ENCODE data around the gene TP53I11. TPM values are rescaled to one million over a fixed set of nuclear protein-coding genes. Genes with fewer than 3 reads are reported as not detected.

The TP53I11 gene
- total and polyA plus RNA-seq, 2 of the 13 experiments (the other 11 are each of a cell fraction or from before 2014, with no cell fraction given), result not detected

- peaks cover 0 to 24% of the 10 kb centered on the region in 2 experiments; a peak in 2 of 5 replicates for H3K27me3 ChIP-seq (ENCODE audit: control insufficient read depth in 1 of 2, insufficient read depth in 2 of 2, low read length in 2 of 2)
- FAIRE-seq (no peak), ATAC-seq (no peak), DNase-seq (ENCODE audit: low spot score) (no peak)
- TF ChIP-seq ZNF468 (CRISPR knock-in tag; IDR thresholded peaks at IDR 0.05), result no peak
- TF ChIP-seq ZNF639 (CRISPR knock-in tag; conservative IDR thresholded peaks at IDR 0.05), result no peak
- no peak for TF ChIP-seq MXD4 (CRISPR knock-in tag; IDR thresholded peaks at IDR 0.05)
- TF ChIP-seq MLLT10 (CRISPR knock-in tag; IDR thresholded peaks at IDR 0.05), result no peak
- no peak for TF ChIP-seq ZKSCAN1 (IDR thresholded peaks at IDR 0.05; ENCODE audit: low read length)
- no peak for TF ChIP-seq HNF1B (CRISPR knock-in tag; IDR thresholded peaks at IDR 0.05)
- no peak for TF ChIP-seq POLR2AphosphoS2 (IDR thresholded peaks at IDR 0.05; ENCODE audit: low read depth, low read length)
- no peak for TF ChIP-seq MIER2 (CRISPR knock-in tag; IDR thresholded peaks at IDR 0.05)
- TF ChIP-seq FLYWCH1 (CRISPR knock-in tag; IDR thresholded peaks at IDR 0.05), result no peak
- TF ChIP-seq CCDC6 (CRISPR knock-in tag; IDR thresholded peaks at IDR 0.05), result no peak
- no peak for TF ChIP-seq MIXL1 (CRISPR knock-in tag; IDR thresholded peaks at IDR 0.05)
- no peak for TF ChIP-seq LBX2 (CRISPR knock-in tag; IDR thresholded peaks at IDR 0.05; ENCODE audit: borderline replicate concordance)
- no peak for TF ChIP-seq HES4 (CRISPR knock-in tag; IDR thresholded peaks at IDR 0.05; ENCODE audit: borderline replicate concordance)
- TF ChIP-seq MED1 (CRISPR knock-in tag; IDR thresholded peaks at IDR 0.05), result no peak
- no peaks in the 10 kb centered on the region for H3K9me3 ChIP-seq (ENCODE audit: low read length)
- no TSS peak for BruUV-seq (replicated peaks)
- intact Hi-C loops (cut with micrococcal nuclease; ENCODE audit: unreplicated experiment) (no loop called here), in situ Hi-C loops (cut with HindIII; ENCODE audit: extremely low pct_ligation_motif_present, low pct_unique_long_range_greater_than_20kb) (no loop called here)
- H3K4me3 ChIP-seq (replicated peaks in 1 of 3; ENCODE audit: insufficient read depth in 1 of 3, low read depth in 2 of 3, low read length in 3 of 3), result no peak overlapping the region
- no peak overlapping the region for H3K27ac ChIP-seq (ENCODE audit: extremely low read length, insufficient read depth, low read length)
- POLR2A ChIA-PET, result no interaction called here
- WGBS (ENCODE audit: low lambda C conversion rate), result 23% methylated on average over 8 of the region's 8 CpGs
- H3K4me2 ChIP-seq (ENCODE audit: low read depth, low read length), result no peak overlapping the region
- H3K9ac ChIP-seq (ENCODE audit: insufficient read depth, low read depth, low read length), result no peak overlapping the region
- no peak overlapping the region for H2AFZ ChIP-seq (ENCODE audit: low read length)
- H4K20me1 ChIP-seq (ENCODE audit: insufficient read depth, low read length), result no peaks in the 10 kb centered on the region
- no peaks in the 10 kb centered on the region for H3K36me3 ChIP-seq (replicated peaks in 1 of 2; ENCODE audit: control insufficient read depth in 1 of 2, insufficient read depth in 2 of 2, low read length in 2 of 2)
- no peaks in the 10 kb centered on the region for H3K4me1 ChIP-seq (ENCODE audit: insufficient read depth, low read length)
- H3K79me2 ChIP-seq (ENCODE audit: insufficient read depth, low read length), result no peaks in the 10 kb centered on the region
- CTCF ChIA-PET (ENCODE audit: low intra/inter-chr PET ratio, low total read pairs), result no interaction called here
These were observed 31.9 kb upstream of the TP53I11 start for GRCh38 chr11:44982496-44983062.

Data from HepG2 (cell line).